Cardiac muscle cell (in vitro differentiated cells and primary cell): ENCODE results near the gene APP. TPM values are rescaled to one million over a fixed set of nuclear protein-coding genes. Genes with fewer than 3 reads are reported as not detected.

Experiments used
- DNase-seq, 2 donors: peaks; one replicate each; pipeline versions ENCODE4 v3.0.0 to v3.0.0-alpha.2; 2010 to 2017; ENCODE audit warnings: low read depth in 1 of 2, low spot score in 1 of 2
- H3K27ac ChIP-seq: fragments of 200-600 bp; sonication (generic); 2 replicates; pipeline ENCODE4 v1.5.1; 2016
- H3K27me3 ChIP-seq: fragments of 200-600 bp; sonication (generic); 2 replicates; pipeline ENCODE4 v1.6.0; 2016; ENCODE audit warnings: control low read depth
- H3K36me3 ChIP-seq: fragments of 200-600 bp; sonication (generic); 2 replicates; pipeline ENCODE4 v1.5.1; 2016; ENCODE audit warnings: control low read depth
- H3K4me1 ChIP-seq: fragments of 200-600 bp; sonication (generic); 2 replicates; pipeline ENCODE4 v1.8.1; 2017; ENCODE audit warnings: low read depth, mild to moderate bottlenecking, mixed run types
- H3K4me3 ChIP-seq: fragments of 200-600 bp; sonication (generic); 2 replicates; pipeline ENCODE4 v1.5.1; 2016; ENCODE audit warnings: mild to moderate bottlenecking
- H3K9me3 ChIP-seq: fragments of 200-600 bp; sonication (generic); 2 replicates; pipeline ENCODE4 v1.5.1; 2017; ENCODE audit warnings: low read depth, mild to moderate bottlenecking, control low read depth
- CTCF ChIP-seq: IDR thresholded peaks from 2 replicates; pipeline ENCODE4 v1.5.1; 2012; ENCODE audit warnings: low read depth, mild to moderate bottlenecking, low read length
- polyA plus RNA-seq: library from polyadenylated mRNA; unstranded; fragments of >200 nt; fragmentation: Nextera tagmentation; extraction: Ambion mirVana; gene quantifications from 2 replicates; pipeline ENCODE4 v1.2.1, GENCODE V29; 2016
- total RNA-seq: library from RNA; depleted of rRNA; stranded (reverse); fragments of >200 nt; gene quantifications from 2 replicates; pipeline ENCODE4 v1.2.3, GENCODE V29; 2016

Gene APP
- total and polyA plus RNA-seq, 2 experiments from 2014 or later = 31.8 to 359 TPM

DNA sequence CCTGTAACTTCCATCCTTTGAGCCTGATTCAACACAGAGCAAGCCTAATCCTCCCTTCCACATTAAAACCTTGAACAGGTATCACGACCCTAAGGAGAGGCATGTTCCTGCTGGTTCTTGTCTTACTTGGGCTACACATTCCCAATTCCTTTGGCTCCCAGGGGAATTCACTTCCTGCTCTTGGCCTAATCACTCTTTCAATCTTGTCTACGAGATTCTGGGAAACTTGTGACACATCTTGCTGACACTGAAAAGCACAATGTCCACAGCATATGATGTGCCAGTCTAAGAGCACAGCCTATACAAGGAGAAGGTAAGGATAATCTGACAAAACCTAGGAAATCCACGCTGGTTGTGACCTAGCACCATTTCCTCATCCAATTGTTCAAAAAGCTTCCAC lies 271.9 kb downstream of the APP start:
- peak in 1 of 2 donors; percentile 25 for DNase-seq
- peaks cover 13% of the 10 kb centered on the region for H3K36me3 ChIP-seq
- TF ChIP-seq CTCF = no peak

DNA sequence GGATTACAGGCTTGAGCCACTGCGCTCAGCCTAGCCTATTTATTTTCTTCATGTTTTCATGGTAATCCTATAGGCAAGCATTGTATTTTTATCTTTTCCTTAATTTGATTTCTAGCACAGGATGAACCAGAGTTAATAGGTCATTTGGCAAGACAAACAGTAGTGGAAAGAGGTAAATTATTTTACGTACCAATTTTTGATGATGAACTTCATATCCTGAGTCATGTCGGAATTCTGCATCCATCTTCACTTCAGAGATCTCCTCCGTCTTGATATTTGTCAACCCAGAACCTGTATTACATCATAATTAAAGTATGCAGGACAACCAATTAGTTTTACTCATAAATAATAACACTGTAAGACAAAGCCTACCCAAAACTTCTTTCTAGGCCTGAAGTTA lies 273.2 kb downstream of the APP start:
- Histone ChIP-seq H3K4me1 (no peaks in the 10 kb centered on the region), H3K36me3 (peaks cover 11% of the 10 kb centered on the region), H3K9me3 (no peaks in the 10 kb centered on the region), H3K27ac (no peak overlapping the region), H3K27me3 (no peaks in the 10 kb centered on the region), H3K4me3 (no peak overlapping the region)
- TF ChIP-seq CTCF = no peak
- DNase-seq = no peak

More for the DNA sequence above, 271.9 kb downstream of the APP start:
- H3K4me3 ChIP-seq = no peak overlapping the region
- H3K27me3 ChIP-seq = no peaks in the 10 kb centered on the region
- H3K9me3 ChIP-seq = no peaks in the 10 kb centered on the region
- H3K4me1 ChIP-seq = no peaks in the 10 kb centered on the region
- no peak overlapping the region for H3K27ac ChIP-seq

DNA sequence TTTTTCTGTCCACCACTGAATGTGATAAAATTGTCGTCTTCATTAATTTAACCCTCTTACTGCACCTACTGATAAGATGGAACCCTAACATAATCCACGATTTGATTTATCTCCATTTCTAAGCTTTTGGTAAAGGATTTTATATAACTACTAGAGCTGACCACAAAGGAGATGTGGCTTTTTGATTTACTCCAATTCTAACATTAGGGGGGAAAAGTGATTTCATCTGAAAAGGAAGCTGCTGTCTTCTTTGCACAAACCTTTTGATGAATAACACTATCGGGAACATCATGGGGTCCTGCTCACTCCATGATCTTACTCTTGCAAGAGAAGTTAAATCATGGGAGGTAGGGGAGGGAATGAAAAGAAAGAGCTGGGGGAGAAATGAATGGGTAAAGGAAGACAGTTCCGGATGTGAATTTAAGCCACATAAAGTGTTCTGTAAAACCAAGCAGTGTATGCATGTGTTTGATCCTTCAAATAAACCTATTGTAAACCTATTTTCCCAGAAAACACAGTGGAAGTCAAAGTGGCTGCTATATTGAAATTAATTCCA lies 274.0 kb downstream of the APP start:
- Histone ChIP-seq H3K4me3 (no peak overlapping the region), H3K27me3 (no peaks in the 10 kb centered on the region), H3K4me1 (no peaks in the 10 kb centered on the region), H3K27ac (no peak overlapping the region), H3K36me3 (peaks cover 12% of the 10 kb centered on the region), H3K9me3 (no peaks in the 10 kb centered on the region)
- TF ChIP-seq CTCF = no peak
- no peak for DNase-seq

- TF ChIP-seq CTCF = peak; percentile 53
- H3K27ac ChIP-seq = no peak overlapping the region
- H3K4me3 ChIP-seq = no peak overlapping the region
- peak; percentile 17 to 59 for DNase-seq
- H3K36me3 ChIP-seq = peaks cover 17% of the 10 kb centered on the region
- H3K27me3 ChIP-seq = no peaks in the 10 kb centered on the region
- H3K9me3 ChIP-seq = no peaks in the 10 kb centered on the region
- H3K4me1 ChIP-seq = no peaks in the 10 kb centered on the region
These were observed 274.9 kb downstream of the APP start for GRCh38 chr21:25895565-25896205.

- H3K4me1 ChIP-seq = no peaks in the 10 kb centered on the region
- no peaks in the 10 kb centered on the region for H3K9me3 ChIP-seq
- H3K27me3 ChIP-seq = no peaks in the 10 kb centered on the region
- no peak for TF ChIP-seq CTCF
- peaks cover 17% of the 10 kb centered on the region for H3K36me3 ChIP-seq
- H3K27ac ChIP-seq = no peak overlapping the region
- no peak overlapping the region for H3K4me3 ChIP-seq
- no peak for DNase-seq
These were observed 277.4 kb downstream of the APP start for GRCh38 chr21:25893191-25893590.
